ENCODE measurements around the gene GPR17.

- TF ChIP-seq POU6F1 (CRISPR knock-in tag; IDR thresholded peaks at IDR 0.05; ENCODE audit: borderline replicate concordance, low read depth) (no peak), ZFP30 (CRISPR knock-in tag; IDR thresholded peaks at IDR 0.05) (no peak), GLIS3 (CRISPR knock-in tag; IDR thresholded peaks at IDR 0.05) (no peak), ARNTL (CRISPR knock-in tag; IDR thresholded peaks at IDR 0.05; ENCODE audit: borderline replicate concordance, low read depth) (no peak), SNAI2 (CRISPR knock-in tag; IDR thresholded peaks at IDR 0.05) (no peak), ISL1 (CRISPR knock-in tag; IDR thresholded peaks at IDR 0.05) (no peak), PATZ1 (CRISPR knock-in tag; IDR thresholded peaks at IDR 0.05; ENCODE audit: borderline replicate concordance) (no peak), CSDC2 (CRISPR knock-in tag; IDR thresholded peaks at IDR 0.05) (no peak), ZNF565 (CRISPR knock-in tag; conservative IDR thresholded peaks at IDR 0.05; ENCODE audit: low read depth) (no peak), BACH2 (CRISPR knock-in tag; IDR thresholded peaks at IDR 0.05; ENCODE audit: borderline replicate concordance) (no peak), PPARA (CRISPR knock-in tag; IDR thresholded peaks at IDR 0.05; ENCODE audit: borderline replicate concordance) (no peak), TSHZ2 (CRISPR knock-in tag; IDR thresholded peaks at IDR 0.05) (no peak)
Observed at GRCh38 chr2:127614731-127615130, 31.2 kb upstream of the GPR17 start.

Data from SK-N-SH treated with all-trans-retinoic acid at 6 μM for 48 hours (cell line).